HG03460 (cell line): ENCODE results near the gene SKAP1.

Experiments
- ATAC-seq: cut with Tn5 transposase; IDR thresholded peaks from one replicate; pipeline ENCODE4 v1.9.1; 2021; ENCODE audit not compliant: unreplicated experiment

Gene SKAP1

GRCh38 chr17:48153691-48154358, 276.2 kb downstream of the SKAP1 start:
- no peak for ATAC-seq

- ATAC-seq = no peak
These were observed 277.7 kb downstream of the SKAP1 start for GRCh38 chr17:48152289-48152688.

- ATAC-seq = no peak
These were observed 278.8 kb downstream of the SKAP1 start for GRCh38 chr17:48151220-48151619.

GRCh38 chr17:48150597-48151001, 279.4 kb downstream of the SKAP1 start:
- no peak for ATAC-seq

- ATAC-seq = no peak
These were observed 280.1 kb downstream of the SKAP1 start for GRCh38 chr17:48149787-48150463.

DNA sequence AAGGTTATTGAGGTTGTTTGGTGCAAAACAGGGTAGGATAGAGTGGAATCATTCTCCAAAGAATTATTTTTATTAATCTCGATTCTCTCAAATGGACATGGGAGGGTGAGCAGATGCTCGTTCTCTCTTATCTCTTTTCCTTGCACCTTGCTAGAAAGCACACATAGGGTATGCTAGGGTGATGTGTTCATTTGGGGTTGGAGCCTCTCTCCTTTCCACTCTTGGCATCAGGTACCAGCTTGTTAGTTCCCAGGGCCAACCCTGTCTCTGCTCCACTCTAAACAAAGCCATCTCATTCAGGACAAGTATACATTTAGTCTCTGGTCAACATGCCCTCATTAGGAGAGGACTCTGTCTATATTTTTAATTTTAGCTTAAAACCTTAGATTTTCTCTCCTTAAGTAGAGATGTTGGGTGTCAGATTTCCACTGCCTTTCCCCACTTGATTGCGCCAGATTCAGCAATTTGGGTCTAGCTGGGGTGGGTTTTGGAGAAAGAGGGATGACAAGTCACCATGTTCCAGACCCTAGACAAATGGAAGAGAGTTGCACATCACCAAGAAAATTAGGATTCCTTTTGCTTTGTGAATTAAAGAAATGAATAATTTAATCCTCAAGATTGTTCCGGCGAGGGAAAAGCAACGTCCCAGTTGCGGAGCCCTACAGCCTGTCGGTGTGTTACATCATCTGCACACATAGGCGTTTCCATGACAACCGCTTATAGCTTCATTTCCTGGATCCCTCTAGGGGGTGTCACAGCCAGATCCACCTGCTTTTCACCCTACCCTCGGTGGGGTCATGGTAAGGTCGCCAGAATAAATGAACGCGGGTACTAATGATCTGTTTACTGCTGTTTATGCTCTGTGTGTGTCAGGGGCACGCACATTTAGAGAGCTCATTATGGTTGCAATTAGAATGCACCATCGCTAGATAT, 280.9 kb downstream of the SKAP1 start:
- no peak for ATAC-seq

DNA sequence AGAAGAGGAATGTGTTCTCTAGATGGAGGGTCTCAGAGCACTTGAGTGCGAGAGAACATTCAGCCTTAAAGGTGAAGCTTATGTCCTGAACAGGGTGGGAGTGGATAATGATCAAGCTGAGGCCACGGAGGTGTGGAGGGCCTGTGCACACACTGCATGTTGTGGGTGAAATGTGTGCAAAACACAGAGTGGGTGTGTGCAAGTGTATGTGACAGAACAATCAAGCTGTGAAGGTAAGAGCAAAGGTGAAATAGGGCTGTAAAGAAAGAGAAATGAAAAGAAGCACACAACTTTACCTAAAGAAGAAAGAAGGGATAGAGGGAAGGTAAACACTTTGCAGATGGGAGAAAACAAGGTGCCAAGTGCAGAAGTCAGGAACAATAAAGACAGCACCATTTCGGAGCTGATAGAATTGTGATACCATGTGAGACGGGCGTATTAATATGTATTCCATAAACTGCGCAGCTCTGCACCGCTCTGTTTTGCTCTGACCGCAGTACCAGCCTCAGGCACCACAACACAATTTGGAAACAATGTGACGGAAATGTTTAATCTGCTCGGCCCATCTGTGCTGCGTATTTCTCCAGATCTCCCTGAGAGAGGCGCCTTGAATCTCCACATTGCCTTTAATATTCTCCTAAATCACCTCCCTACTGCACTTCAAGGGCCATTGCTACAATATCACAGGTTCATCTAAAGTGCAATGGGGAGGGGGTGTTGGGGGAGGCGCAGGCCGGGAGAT, 281.8 kb downstream of the SKAP1 start:
- ATAC-seq = no peak

- ATAC-seq = no peak
These were observed 284.8 kb downstream of the SKAP1 start for GRCh38 chr17:48144976-48145798.

GRCh38 chr17:48144231-48144630, 285.8 kb downstream of the SKAP1 start:
- ATAC-seq = no peak

- ATAC-seq = no peak
These were observed 286.4 kb downstream of the SKAP1 start for GRCh38 chr17:48143629-48144028.

GRCh38 chr17:48139944-48140343, 290.1 kb downstream of the SKAP1 start:
- no peak for ATAC-seq

GRCh38 chr17:48137656-48138055, 292.4 kb downstream of the SKAP1 start:
- no peak for ATAC-seq

GRCh38 chr17:48134912-48135480, 295.0 kb downstream of the SKAP1 start:
- no peak for ATAC-seq

- no peak for ATAC-seq
These were observed 297.6 kb downstream of the SKAP1 start for GRCh38 chr17:48132385-48132784.

DNA sequence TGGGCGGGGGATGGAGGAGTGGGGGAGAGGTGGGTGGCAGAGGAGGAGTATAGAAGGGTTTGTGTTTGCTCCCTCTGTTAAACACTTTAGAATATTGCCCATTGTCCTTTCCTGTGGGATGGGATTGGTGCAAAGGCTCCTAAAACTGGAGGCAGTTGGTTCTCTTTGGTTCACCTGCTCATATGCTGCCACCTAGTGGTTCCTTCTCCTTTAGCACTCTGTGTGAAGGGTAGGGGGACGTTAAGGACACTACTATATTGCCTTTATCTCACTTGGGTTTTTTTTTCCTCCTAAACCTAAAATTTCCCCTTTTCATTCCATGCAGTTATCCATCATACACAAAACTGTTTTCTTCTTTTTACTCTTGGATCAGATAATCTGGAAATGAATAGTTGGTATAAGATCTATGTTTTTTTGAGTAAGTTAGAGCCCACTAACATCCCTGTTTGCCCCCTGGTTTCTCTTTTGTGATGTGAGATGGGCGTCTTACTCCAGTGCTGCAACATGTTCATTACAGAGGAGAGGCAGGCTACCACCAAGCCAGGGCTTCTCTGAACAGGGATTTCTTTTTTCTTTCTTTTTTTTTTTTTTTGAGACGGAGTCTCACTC, 298.7 kb downstream of the SKAP1 start:
- no peak for ATAC-seq

DNA sequence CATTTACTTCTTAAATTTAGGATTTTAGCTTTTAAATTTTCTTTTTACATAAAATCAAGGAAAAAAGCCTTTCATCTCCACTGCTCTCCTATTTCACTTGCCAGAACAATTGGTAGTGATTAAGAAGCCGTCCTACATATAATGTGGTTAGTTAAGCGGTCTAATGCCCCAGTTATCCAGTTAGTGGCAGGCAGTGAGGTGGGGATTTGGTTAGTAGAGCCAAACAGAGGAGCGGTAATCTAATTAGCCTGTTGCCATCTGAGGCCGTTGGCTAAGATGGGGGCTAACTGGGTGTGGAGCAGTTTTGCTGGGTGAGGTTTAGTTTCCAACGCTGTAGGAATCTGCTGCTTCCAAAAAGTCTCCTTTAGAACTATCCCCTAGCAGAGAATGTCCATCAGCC, 300.0 kb downstream of the SKAP1 start:
- no peak for ATAC-seq

- no peak for ATAC-seq
These were observed 301.6 kb downstream of the SKAP1 start for GRCh38 chr17:48128400-48128799.

DNA sequence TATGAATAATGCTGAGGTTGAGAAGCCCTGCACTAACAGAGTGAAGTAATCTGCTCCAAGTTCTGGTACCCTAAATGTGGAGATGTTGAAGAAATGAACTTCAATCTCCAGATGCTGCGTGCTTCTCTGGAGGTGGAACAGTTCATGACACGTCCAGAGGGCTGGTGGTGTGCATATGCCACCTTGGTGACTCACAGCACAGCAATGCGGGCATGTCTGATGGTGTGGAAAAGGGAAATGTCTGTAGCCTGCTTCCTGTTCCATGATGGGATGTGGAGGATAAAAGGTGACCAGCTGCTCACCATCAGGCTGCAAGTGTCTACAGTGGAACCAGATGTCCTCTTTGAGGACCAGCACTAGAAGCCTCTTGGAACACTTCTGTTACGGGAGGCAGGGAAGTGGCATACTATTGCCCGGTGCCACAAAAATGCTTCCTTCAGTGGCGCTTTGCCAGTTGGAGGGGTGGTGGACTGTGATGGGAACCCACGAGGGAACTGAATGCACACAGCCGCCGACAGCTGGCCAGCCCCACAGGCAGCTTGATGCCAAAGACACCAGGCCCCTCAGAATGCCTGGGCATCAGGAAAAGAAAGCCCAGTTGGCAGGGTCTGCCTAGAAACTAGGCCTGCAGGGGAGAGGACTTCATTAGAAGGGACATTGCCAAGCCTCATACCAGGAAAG, 302.5 kb downstream of the SKAP1 start:
- no peak for ATAC-seq

- ATAC-seq = no peak
These were observed 303.5 kb downstream of the SKAP1 start for GRCh38 chr17:48126532-48126850.
